HepG2 (cell line): ENCODE data around the gene CACNA1G. TPM values are rescaled to one million over a fixed set of nuclear protein-coding genes. Genes with fewer than 3 reads are reported as not detected.

ENCODE experiments used
- FOXO1 ChIP-seq: sonication (generic); formaldehyde crosslinking; IDR thresholded peaks from 2 replicates; pipeline ENCODE4 v1.4.0; 2020; ENCODE audit warnings: missing genetic modification reagents
- FOXP1 ChIP-seq, 2 experiments: fragments of 450-650 bp in 1 of 2; IDR thresholded peaks; 2 replicates each; pipeline ENCODE4 v1.6.1; 2017 to 2018; ENCODE audit warnings: antibody characterized with exemption in 1 of 2
- HOXA3 ChIP-seq: sonication (generic); formaldehyde crosslinking; IDR thresholded peaks from 2 replicates; pipeline ENCODE4 v1.5.0; 2020; ENCODE audit warnings: missing genetic modification reagents
- IKZF5 ChIP-seq: IDR thresholded peaks from 2 replicates; pipeline ENCODE4 v1.6.1; 2018; ENCODE audit warnings: missing genetic modification reagents, mild to moderate bottlenecking, missing compliant biosample characterization
- RFXAP ChIP-seq: sonication (generic); formaldehyde crosslinking; IDR thresholded peaks from 2 replicates; pipeline ENCODE4 v1.4.0; 2020; ENCODE audit warnings: missing genetic modification reagents, borderline replicate concordance
- ZNF318 ChIP-seq: sonication (generic); formaldehyde crosslinking; IDR thresholded peaks from 2 replicates; pipeline ENCODE4 v1.4.0; 2020; ENCODE audit warnings: mild to moderate bottlenecking, missing genetic modification reagents
- ZNF407 ChIP-seq: sonication (generic); formaldehyde crosslinking; IDR thresholded peaks from one replicate; pipeline ENCODE4 v1.5.1; 2020; ENCODE audit warnings: mild to moderate bottlenecking, missing genetic modification reagents; ENCODE audit errors: not compliant biosample characterization
- ZNF672 ChIP-seq: sonication (generic); formaldehyde crosslinking; IDR thresholded peaks from 2 replicates; pipeline ENCODE4 v1.8.1; 2022; ENCODE audit warnings: missing genetic modification reagents
- ZNF788 ChIP-seq: sonication (generic); formaldehyde crosslinking; IDR thresholded peaks from 2 replicates; pipeline ENCODE4 v1.5.0; 2020; ENCODE audit warnings: mild to moderate bottlenecking, missing genetic modification reagents, borderline replicate concordance
- polyA plus RNA-seq, 8 experiments: library from polyadenylated mRNA; depleted of rRNA in 3 of 8; stranded (reverse) in 7 of 8; unstranded in 1 of 8; fragments of >200 nt; fragmentation: Illumina TruSeq in 4 of 8; extraction: Trizol in 4 of 8; gene quantifications; 2 replicates each; pipeline versions ENCODE4 v1.2.1 to v1.2.3, GENCODE V29; 2011 to 2016; ENCODE audit warnings: low read depth in 4 of 8, missing spikeins in 1 of 8, mixed read lengths in 1 of 8; ENCODE audit not compliant: insufficient read depth in 1 of 8
- total RNA-seq, 5 experiments: library from RNA; depleted of rRNA; stranded (reverse); fragments of >200 nt; fragmentation: Illumina TruSeq; extraction: Trizol; gene quantifications; 2 replicates each; pipeline ENCODE4 v1.2.3, GENCODE V29; 2016; ENCODE audit warnings: low read depth in 1 of 5

CACNA1G gene
- total and polyA plus RNA-seq, 2 of the 13 experiments (the other 11 are each of a cell fraction or from before 2014, with no cell fraction given) = 0.02 TPM; not detected in 1

- TF ChIP-seq ZNF318 (0 out of 2 replicates have a peak, but pooled peaks have one; percentile 15), FOXO1 (CRISPR knock-in tag) (0 out of 2 replicates have a peak, but pooled peaks have one; percentile 41), FOXP1 (IDR thresholded peaks at IDR 0.05) (no peak), FOXP1 (CRISPR knock-in tag; IDR thresholded peaks at IDR 0.05) (peak; percentile 35; the same call in 1 of the 2 replicates), HOXA3 (peak; percentile 64), ZNF672 (no peak), ZNF407 (CRISPR knock-in tag) (peak; percentile 35), IKZF5 (CRISPR knock-in tag) (peak; percentile 87), RFXAP (CRISPR knock-in tag) (0 out of 2 replicates have a peak, but pooled peaks have one; percentile 52), ZNF788 (CRISPR knock-in tag) (peak; percentile 81; the same call in 1 of the 2 replicates)
These were observed 99.7 kb downstream of the CACNA1G start (continued) for GRCh38 chr17:50660042-50660886.
